Measurements from ENCODE around the gene HLF. TPM values are rescaled to one million over a fixed set of nuclear protein-coding genes. Genes with fewer than 3 reads are reported as not detected.

Gene HLF
- total and polyA plus RNA-seq, 4 donors = 8.0 to 59.3 (median 24.6) TPM

DNA sequence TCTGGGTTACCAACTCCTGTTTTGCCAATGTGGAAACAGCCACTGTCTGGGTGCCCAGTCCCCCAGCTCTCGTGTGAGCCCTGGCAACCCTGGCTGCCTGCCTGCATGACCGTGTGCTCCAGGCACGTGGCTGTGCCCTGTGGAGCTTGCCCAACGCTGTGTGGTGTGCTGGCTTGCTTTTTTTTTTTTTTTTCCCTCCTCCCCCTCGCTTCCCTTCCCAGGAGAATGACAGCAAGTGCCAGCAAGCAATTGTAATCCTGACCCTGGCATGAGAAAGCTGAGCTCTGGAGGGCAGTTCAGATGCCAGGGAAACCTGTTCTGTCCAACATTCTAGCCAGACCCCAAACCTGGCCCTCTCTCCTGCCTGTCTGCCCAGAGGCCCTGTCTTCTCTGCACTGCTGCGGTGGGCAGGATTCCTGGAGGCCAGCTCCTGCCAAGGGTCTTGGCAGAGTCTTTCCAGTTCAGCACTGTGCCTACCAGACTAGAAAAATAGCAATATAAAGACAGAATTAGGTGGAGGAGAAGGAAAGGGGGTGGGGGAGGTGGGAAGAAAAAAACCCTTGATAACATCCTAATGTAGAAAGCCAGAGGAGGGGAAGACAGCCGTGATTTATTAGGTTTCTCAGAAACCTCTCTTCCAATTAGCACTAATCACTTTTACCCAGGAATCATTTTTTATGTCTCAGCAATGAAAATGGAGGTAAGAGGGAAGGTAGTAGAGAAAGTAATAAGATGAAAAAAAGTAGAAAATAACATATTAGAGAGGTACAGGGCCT is 9.0 kb downstream of the HLF start (continued):
- peak; percentile 88 for TF ChIP-seq SP1 (IDR thresholded peaks at IDR 0.05)
- TF ChIP-seq REST (IDR thresholded peaks at IDR 0.05) = peak; percentile 78
- TF ChIP-seq TAF1 (conservative IDR thresholded peaks at IDR 0.05) = no peak
- TF ChIP-seq ZBTB33 (IDR thresholded peaks at IDR 0.05) = peak; percentile 90

- Histone ChIP-seq H3K4me3 (ENCODE audit: low read depth in 1 of 3, low read length in 3 of 3) (peak overlapping the region in 1 of 3 donors; percentile 4), H3K27ac (ENCODE audit: low read depth in 1 of 2, low read length in 2 of 2) (peak overlapping the region; percentile 89 to 94), H3K27me3 (ENCODE audit: control insufficient read depth in 4 of 4, insufficient read depth in 4 of 4, low read length in 3 of 4) (no peaks in the 10 kb centered on the region), H3K9me3 (ENCODE audit: control insufficient read depth in 4 of 4, low read length in 3 of 4) (no peaks in the 10 kb centered on the region), H3K36me3 (ENCODE audit: control insufficient read depth in 4 of 4, insufficient read depth in 3 of 4, low read depth in 1 of 4, low read length in 3 of 4) (peaks cover 0 to 3% (median 0%) of the 10 kb centered on the region in 4 donors), H3K9ac (ENCODE audit: low read depth in 1 of 2, low read length in 2 of 2) (peak overlapping the region in 1 of 2 donors; percentile 92), H3K4me1 (ENCODE audit: control insufficient read depth in 4 of 4, insufficient read depth in 4 of 4, low read length in 3 of 4) (peaks cover 8 to 61% (median 50%) of the 10 kb centered on the region in 4 donors)
- no peak for DNase-seq (ENCODE audit: low spot score)
- 47% methylated on average over 7 of the region's 7 CpGs for WGBS
- TF ChIP-seq REST (IDR thresholded peaks at IDR 0.05) = no peak
- no peak for TF ChIP-seq EGR1 (IDR thresholded peaks at IDR 0.05; ENCODE audit: low read depth in 2 of 2)
- TF ChIP-seq RXRA (IDR thresholded peaks at IDR 0.05) = peak; percentile 40 to 41
- no peak for TF ChIP-seq MAX (IDR thresholded peaks at IDR 0.05)
- TF ChIP-seq FOXA1 (IDR thresholded peaks at IDR 0.05) = no peak
- TF ChIP-seq RAD21 (IDR thresholded peaks at IDR 0.05) = no peak
- TF ChIP-seq CTCF (IDR thresholded peaks at IDR 0.05; ENCODE audit: low read depth, low read length, missing input control) = no peak
- no peak for TF ChIP-seq TAF1 (conservative IDR thresholded peaks at IDR 0.05)
- no peak for TF ChIP-seq JUND (IDR thresholded peaks at IDR 0.05)
- no peak for TF ChIP-seq SP1 (IDR thresholded peaks at IDR 0.05)
- TF ChIP-seq ZBTB33 (IDR thresholded peaks at IDR 0.05) = no peak
- no peak for TF ChIP-seq NR2F2 (IDR thresholded peaks at IDR 0.05)
- peak; percentile 57 for TF ChIP-seq HNF4G (IDR thresholded peaks at IDR 0.05)
- TF ChIP-seq ATF3 (IDR thresholded peaks at IDR 0.05) = no peak
- TF ChIP-seq GABPA (IDR thresholded peaks at IDR 0.05 in 1 of 2, conservative IDR thresholded peaks at IDR 0.05 in 1 of 2) = no peak
- no peak for TF ChIP-seq YY1 (IDR thresholded peaks at IDR 0.05)
- peak; percentile 84 to 94 for TF ChIP-seq HNF4A (conservative IDR thresholded peaks at IDR 0.05)
- no peak for TF ChIP-seq FOXA2 (IDR thresholded peaks at IDR 0.05)
Observed at GRCh38 chr17:55274355-55275255, 9.8 kb downstream of the HLF start.

Measured in liver (tissue), 9 donors.